HepG2 (cell line): ENCODE results near the gene ZFAND2B. TPM values are rescaled to one million over a fixed set of nuclear protein-coding genes. Genes with fewer than 3 reads are reported as not detected.
A peak's percentile ranks its signal among the peaks of the same experiment; 100 is the strongest.

Experiments
- BATF2 ChIP-seq: sonication (generic); formaldehyde crosslinking; IDR thresholded peaks from 2 replicates; pipeline ENCODE4 v1.8.0; 2022; ENCODE audit warnings: mild to moderate bottlenecking, missing genetic modification reagents, moderate library complexity
- CTCF ChIP-seq: sonication (generic); formaldehyde crosslinking; IDR thresholded peaks from 2 replicates; pipeline ENCODE4 v1.5.0; 2020; ENCODE audit warnings: mild to moderate bottlenecking, missing genetic modification reagents, moderate library complexity
- FOXA3 ChIP-seq: IDR thresholded peaks from 2 replicates; pipeline ENCODE4 v1.6.1; 2016; ENCODE audit warnings: missing genetic modification reagents, missing compliant biosample characterization
- MEIS2 ChIP-seq: sonication (generic); formaldehyde crosslinking; IDR thresholded peaks from 2 replicates; pipeline ENCODE4 v1.9.0; 2021; ENCODE audit warnings: mild to moderate bottlenecking, missing genetic modification reagents
- RORA ChIP-seq: sonication (generic); formaldehyde crosslinking; IDR thresholded peaks from 2 replicates; pipeline ENCODE4 v1.5.0; 2020; ENCODE audit warnings: mild to moderate bottlenecking, missing genetic modification reagents, moderate library complexity
- ZBTB43 ChIP-seq: sonication (generic); formaldehyde crosslinking; conservative IDR thresholded peaks from 2 replicates; pipeline ENCODE4 v1.4.0; 2020; ENCODE audit warnings: missing genetic modification reagents
- ZMAT3 ChIP-seq: sonication (generic); formaldehyde crosslinking; conservative IDR thresholded peaks from 2 replicates; pipeline ENCODE4 v1.7.0; 2021; ENCODE audit warnings: missing genetic modification reagents
- ZNF646 ChIP-seq: sonication (generic); formaldehyde crosslinking; IDR thresholded peaks from 2 replicates; pipeline ENCODE4 v1.9.0; 2021; ENCODE audit warnings: mild to moderate bottlenecking, missing genetic modification reagents
- ZNF710 ChIP-seq: sonication (generic); formaldehyde crosslinking; IDR thresholded peaks from 2 replicates; pipeline ENCODE4 v1.5.0; 2020; ENCODE audit warnings: mild to moderate bottlenecking, missing genetic modification reagents, borderline replicate concordance
- ZNF761 ChIP-seq: sonication (generic); formaldehyde crosslinking; conservative IDR thresholded peaks from 2 replicates; pipeline ENCODE4 v1.4.0; 2020; ENCODE audit warnings: mild to moderate bottlenecking, missing genetic modification reagents
- polyA plus RNA-seq, 8 experiments: library from polyadenylated mRNA; depleted of rRNA in 3 of 8; stranded (reverse) in 7 of 8; unstranded in 1 of 8; fragments of >200 nt; fragmentation: Illumina TruSeq in 4 of 8; extraction: Trizol in 4 of 8; gene quantifications; 2 replicates each; pipeline versions ENCODE4 v1.2.1 to v1.2.3, GENCODE V29; 2011 to 2016; ENCODE audit warnings: low read depth in 4 of 8, missing spikeins in 1 of 8, mixed read lengths in 1 of 8; ENCODE audit not compliant: insufficient read depth in 1 of 8
- total RNA-seq, 5 experiments: library from RNA; depleted of rRNA; stranded (reverse); fragments of >200 nt; fragmentation: Illumina TruSeq; extraction: Trizol; gene quantifications; 2 replicates each; pipeline ENCODE4 v1.2.3, GENCODE V29; 2016; ENCODE audit warnings: low read depth in 1 of 5

Gene ZFAND2B
- total and polyA plus RNA-seq, 2 of the 13 experiments (the other 11 are each of a cell fraction or from before 2014, with no cell fraction given) = 53.3 to 115 TPM

GRCh38 chr2:219207884-219208740 is 1.5 kb downstream of the ZFAND2B start (continued):
- TF ChIP-seq ZNF646 (CRISPR knock-in tag) (no peak), ZMAT3 (CRISPR knock-in tag) (no peak; the same call in 1 of the 2 replicates), RORA (CRISPR knock-in tag) (no peak), ZNF710 (CRISPR knock-in tag) (no peak; the same call in 1 of the 2 replicates), ZBTB43 (CRISPR knock-in tag) (no peak), CTCF (CRISPR knock-in tag) (no peak), MEIS2 (CRISPR knock-in tag) (peak; percentile 59; the same call in 1 of the 2 replicates), ZNF761 (CRISPR knock-in tag) (no peak), BATF2 (no peak), FOXA3 (CRISPR knock-in tag) (peak; percentile 86)
